ENCODE measurements around the gene GLIPR1L2.

The GLIPR1L2 gene

GRCh38 chr12:75479963-75480461, 89.1 kb downstream of the GLIPR1L2 start:
- DNase-seq, result no peak

DNA sequence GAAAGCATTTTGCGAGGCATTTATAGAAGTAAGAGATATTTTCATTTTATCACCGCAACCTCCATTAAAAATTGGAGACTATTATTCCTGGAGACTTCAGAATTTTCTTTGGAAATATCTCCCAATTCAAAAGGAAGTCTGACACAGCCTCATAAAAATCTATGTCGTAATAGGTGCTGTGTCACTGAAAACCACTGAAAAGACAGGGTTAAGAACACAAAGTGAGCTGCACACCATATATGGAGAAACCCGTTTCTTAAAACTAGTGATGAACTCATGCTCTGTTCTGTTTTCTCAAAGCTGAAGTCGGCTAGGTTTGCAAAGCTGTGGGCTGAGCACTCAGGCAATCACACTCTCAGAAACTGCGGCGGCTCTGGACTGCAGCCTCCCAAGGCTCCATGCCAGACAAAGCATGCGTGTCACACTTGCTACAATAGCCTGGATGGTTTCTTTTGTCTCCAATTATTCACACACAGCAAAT, 89.6 kb downstream of the GLIPR1L2 start, which contains the start of gene GLIPR1:
TSS of gene GLIPR1 (plus strand) at position 287 of the 481 bp plus-strand sequence. CDS start at position 413, 126 bp downstream.
- peak; percentile 21 for DNase-seq

DNA sequence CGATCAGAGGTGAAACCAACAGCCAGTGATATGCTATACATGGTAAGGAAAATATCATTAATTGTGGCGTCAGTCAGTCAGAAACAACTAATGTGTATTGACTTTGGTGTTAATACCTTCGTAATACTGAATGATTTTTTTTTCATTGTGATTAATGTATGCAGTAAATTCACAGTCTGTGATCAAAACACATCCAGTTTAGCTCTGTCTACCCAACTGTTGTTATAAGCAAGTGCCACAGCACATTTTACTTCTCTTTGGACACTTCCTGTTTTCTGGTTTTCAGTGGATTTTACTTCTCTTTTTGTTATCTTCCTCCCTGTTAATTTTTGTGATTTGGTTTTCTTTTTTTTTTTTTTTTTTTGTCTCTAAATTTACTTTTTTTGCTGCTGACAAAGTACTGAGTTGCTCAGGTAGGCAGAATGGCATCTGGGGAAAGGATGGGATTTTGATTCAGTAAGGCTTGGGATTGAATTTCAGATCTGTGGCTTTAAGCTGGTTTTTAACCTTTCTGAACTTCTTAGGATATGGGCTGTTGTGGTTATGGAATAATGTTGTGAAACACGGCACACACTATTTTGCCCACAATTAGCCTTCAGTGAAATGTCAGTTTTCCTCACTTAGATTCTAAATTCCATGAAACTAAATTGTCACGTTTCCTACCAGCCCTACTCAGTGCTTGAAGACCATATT, 90.3 kb downstream of the GLIPR1L2 start:
- DNase-seq, result no peak

- DNase-seq, result no peak
These were observed 90.9 kb downstream of the GLIPR1L2 start for GRCh38 chr12:75481774-75482173.

All from NCI-H2227 treated with DMSO at 0.1 percent for 48 hours (cell line).